Bronchial epithelial cell (primary cell): ENCODE data around the gene THADA. TPM values are rescaled to one million over a fixed set of nuclear protein-coding genes. Genes with fewer than 3 reads are reported as not detected.

ENCODE experiments used
- DNase-seq: peaks from one replicate; pipeline ENCODE4 v3.0.0-alpha.2; 2010; ENCODE audit warnings: low read depth
- FAIRE-seq: peaks from 2 replicates; lab custom pipeline; 2011; peaks lifted over from hg19 to GRCh38; lab: Jason Lieb, UNC
- H3K27me3 ChIP-seq: 2 replicates; pipeline ENCODE4 v1.5.1; 2011; ENCODE audit warnings: low read length; ENCODE audit not compliant: control insufficient read depth, insufficient read depth
- H3K36me3 ChIP-seq: 2 replicates; pipeline ENCODE4 v1.5.1; 2011; ENCODE audit warnings: low read length; ENCODE audit not compliant: control insufficient read depth, insufficient read depth
- H3K4me3 ChIP-seq: 2 replicates; pipeline ENCODE4 v1.5.1; 2011; ENCODE audit warnings: mild to moderate bottlenecking, low read depth, low read length, control low read depth
- CTCF ChIP-seq: IDR thresholded peaks from 2 replicates; pipeline ENCODE4 v1.5.1; 2011; ENCODE audit warnings: mild to moderate bottlenecking, moderate library complexity, low read length, control low read depth, inconsistent platforms; ENCODE audit not compliant: insufficient read depth, severe bottlenecking
- total RNA-seq: library from RNA; depleted of rRNA; stranded (reverse); fragments of >200 nt; gene quantifications from 2 replicates; pipeline ENCODE4 v1.2.1, GENCODE V29; 2014

Gene THADA
- total RNA-seq, 1 donor from 2014 or later: 25.8 TPM

GRCh38 chr2:43515248-43515647 is 80.6 kb downstream of the THADA start:
- Histone ChIP-seq H3K36me3 (no peaks in the 10 kb centered on the region), H3K4me3 (no peak overlapping the region), H3K27me3 (no peaks in the 10 kb centered on the region)
- no peak for TF ChIP-seq CTCF
- DNase-seq (no peak), FAIRE-seq (no peak)

- H3K36me3 ChIP-seq: no peaks in the 10 kb centered on the region
- no peak overlapping the region for H3K4me3 ChIP-seq
- no peak for DNase-seq
- no peak for FAIRE-seq
- TF ChIP-seq CTCF: no peak
- H3K27me3 ChIP-seq: no peaks in the 10 kb centered on the region
Observed at GRCh38 chr2:43513796-43514195, 82.0 kb downstream of the THADA start.

- Histone ChIP-seq H3K27me3 (no peaks in the 10 kb centered on the region), H3K36me3 (no peaks in the 10 kb centered on the region), H3K4me3 (no peak overlapping the region)
- no peak for DNase-seq
- TF ChIP-seq CTCF: no peak
- FAIRE-seq: no peak
Observed at GRCh38 chr2:43513216-43513615, 82.6 kb downstream of the THADA start.

- no peak overlapping the region for H3K4me3 ChIP-seq
- no peaks in the 10 kb centered on the region for H3K36me3 ChIP-seq
- no peaks in the 10 kb centered on the region for H3K27me3 ChIP-seq
- DNase-seq (no peak), FAIRE-seq (no peak)
- no peak for TF ChIP-seq CTCF
Observed at GRCh38 chr2:43511199-43511598, 84.6 kb downstream of the THADA start.

GRCh38 chr2:43509886-43510285 is 86.0 kb downstream of the THADA start:
- FAIRE-seq: no peak
- Histone ChIP-seq H3K4me3 (no peak overlapping the region), H3K36me3 (no peaks in the 10 kb centered on the region), H3K27me3 (no peaks in the 10 kb centered on the region)
- no peak for DNase-seq
- TF ChIP-seq CTCF: no peak

- FAIRE-seq: no peak
- Histone ChIP-seq H3K27me3 (no peaks in the 10 kb centered on the region), H3K36me3 (no peaks in the 10 kb centered on the region), H3K4me3 (no peak overlapping the region)
- no peak for TF ChIP-seq CTCF
- DNase-seq: no peak
Observed at GRCh38 chr2:43508209-43508608, 87.6 kb downstream of the THADA start.
